ENCODE data around the gene KRT20. TPM values are rescaled to one million over a fixed set of nuclear protein-coding genes. Genes with fewer than 3 reads are reported as not detected.

Gene KRT20
- total and polyA plus RNA-seq, 2 experiments from 2014 or later, result not detected

GRCh38 chr17:40871316-40871715, 13.7 kb downstream of the KRT20 start:
- no peak overlapping the region for H3K4me3 ChIP-seq
- no peaks in the 10 kb centered on the region for H3K9me3 ChIP-seq (ENCODE audit: low read depth)
- DNase-seq (ENCODE audit: low read depth in 1 of 2, low spot score in 1 of 2), result no peak

GRCh38 chr17:40870136-40870535, 14.9 kb downstream of the KRT20 start:
- no peaks in the 10 kb centered on the region for H3K27me3 ChIP-seq
- H3K4me1 ChIP-seq (ENCODE audit: low read depth), result no peaks in the 10 kb centered on the region
- no peaks in the 10 kb centered on the region for H3K36me3 ChIP-seq
- H3K27ac ChIP-seq, result no peak overlapping the region
- H3K4me3 ChIP-seq, result no peak overlapping the region
- no peaks in the 10 kb centered on the region for H3K9me3 ChIP-seq (ENCODE audit: low read depth)
- TF ChIP-seq, protein P1, sequence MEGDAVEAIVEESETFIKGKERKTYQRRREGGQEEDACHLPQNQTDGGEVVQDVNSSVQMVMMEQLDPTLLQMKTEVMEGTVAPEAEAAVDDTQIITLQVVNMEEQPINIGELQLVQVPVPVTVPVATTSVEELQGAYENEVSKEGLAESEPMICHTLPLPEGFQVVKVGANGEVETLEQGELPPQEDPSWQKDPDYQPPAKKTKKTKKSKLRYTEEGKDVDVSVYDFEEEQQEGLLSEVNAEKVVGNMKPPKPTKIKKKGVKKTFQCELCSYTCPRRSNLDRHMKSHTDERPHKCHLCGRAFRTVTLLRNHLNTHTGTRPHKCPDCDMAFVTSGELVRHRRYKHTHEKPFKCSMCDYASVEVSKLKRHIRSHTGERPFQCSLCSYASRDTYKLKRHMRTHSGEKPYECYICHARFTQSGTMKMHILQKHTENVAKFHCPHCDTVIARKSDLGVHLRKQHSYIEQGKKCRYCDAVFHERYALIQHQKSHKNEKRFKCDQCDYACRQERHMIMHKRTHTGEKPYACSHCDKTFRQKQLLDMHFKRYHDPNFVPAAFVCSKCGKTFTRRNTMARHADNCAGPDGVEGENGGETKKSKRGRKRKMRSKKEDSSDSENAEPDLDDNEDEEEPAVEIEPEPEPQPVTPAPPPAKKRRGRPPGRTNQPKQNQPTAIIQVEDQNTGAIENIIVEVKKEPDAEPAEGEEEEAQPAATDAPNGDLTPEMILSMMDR (IDR thresholded peaks at IDR 0.05; ENCODE audit: low read depth, low read length), result no peak
- peak in 1 of 2 donors; percentile 7 for DNase-seq (ENCODE audit: low read depth in 1 of 2, low spot score in 1 of 2)

More at GRCh38 chr17:40871316-40871715, 13.7 kb downstream of the KRT20 start:
- H3K27me3 ChIP-seq, result no peaks in the 10 kb centered on the region
- H3K4me1 ChIP-seq (ENCODE audit: low read depth), result no peaks in the 10 kb centered on the region
- TF ChIP-seq, protein P1 (IDR thresholded peaks at IDR 0.05; ENCODE audit: low read depth, low read length), result no peak
- H3K27ac ChIP-seq, result no peak overlapping the region
- H3K36me3 ChIP-seq, result no peaks in the 10 kb centered on the region

- DNase-seq (ENCODE audit: low read depth in 1 of 2, low spot score in 1 of 2), result no peak
- H3K36me3 ChIP-seq, result no peaks in the 10 kb centered on the region
- no peaks in the 10 kb centered on the region for H3K9me3 ChIP-seq (ENCODE audit: low read depth)
- H3K4me3 ChIP-seq, result no peak within 1 kb of the TSS
- TF ChIP-seq, protein P1 (IDR thresholded peaks at IDR 0.05; ENCODE audit: low read depth, low read length), result no peak
- H3K4me1 ChIP-seq (ENCODE audit: low read depth), result no peaks in the 10 kb centered on the region
- H3K27ac ChIP-seq, result no peak within 1 kb of the TSS
- peaks cover 5% of the 10 kb centered on the region for H3K27me3 ChIP-seq
Measured at GRCh38 chr17:40866838-40867237, 18.2 kb downstream of the KRT20 start, which contains the start of gene KRT12. Gene KRT12 (minus strand): TSS chr17:40867223. CDS start chr17:40867186, 37 bp downstream.

DNA sequence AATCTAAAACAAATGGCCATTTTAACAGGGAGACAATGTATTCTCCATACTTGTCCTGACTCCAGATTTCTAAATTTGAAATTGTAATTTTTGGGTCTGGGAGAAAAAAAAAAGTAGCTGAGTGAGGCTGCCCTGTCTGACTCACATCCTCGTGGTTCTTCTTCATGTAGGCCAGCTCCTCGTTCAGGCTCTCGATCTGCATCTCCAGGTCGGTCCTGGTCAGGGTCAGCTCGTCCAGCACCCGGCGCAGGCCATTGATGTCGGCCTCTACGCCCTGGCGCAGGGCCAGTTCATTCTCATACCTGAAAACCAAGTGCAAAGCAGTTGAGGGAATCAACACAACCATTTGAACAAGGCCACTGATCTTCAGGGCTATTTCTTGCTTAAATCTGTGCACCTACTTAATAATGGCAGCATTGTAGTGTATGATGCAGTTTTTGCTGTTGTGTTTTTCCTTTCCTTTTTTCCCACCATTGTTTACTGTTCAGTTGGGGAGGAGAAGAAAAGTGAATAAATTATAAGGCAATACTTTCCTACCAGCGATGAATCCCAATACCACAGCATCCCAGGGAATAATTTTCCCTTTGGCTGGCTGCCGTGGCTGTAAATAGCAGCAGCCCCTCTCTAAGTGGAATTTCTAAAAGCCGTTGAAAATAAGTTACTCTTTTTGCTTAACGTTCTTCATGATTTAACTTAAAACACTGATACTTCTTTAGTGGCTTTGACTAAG, 20.2 kb downstream of the KRT20 start:
- peaks cover 5% of the 10 kb centered on the region for H3K27me3 ChIP-seq
- no peak overlapping the region for H3K27ac ChIP-seq
- H3K9me3 ChIP-seq (ENCODE audit: low read depth), result no peaks in the 10 kb centered on the region
- no peaks in the 10 kb centered on the region for H3K36me3 ChIP-seq
- H3K4me1 ChIP-seq (ENCODE audit: low read depth), result no peaks in the 10 kb centered on the region
- TF ChIP-seq, protein P1 (IDR thresholded peaks at IDR 0.05; ENCODE audit: low read depth, low read length), result no peak
- no peak overlapping the region for H3K4me3 ChIP-seq
- DNase-seq (ENCODE audit: low read depth in 1 of 2, low spot score in 1 of 2), result no peak

- no peaks in the 10 kb centered on the region for H3K9me3 ChIP-seq (ENCODE audit: low read depth)
- no peak overlapping the region for H3K4me3 ChIP-seq
- H3K4me1 ChIP-seq (ENCODE audit: low read depth), result no peaks in the 10 kb centered on the region
- no peaks in the 10 kb centered on the region for H3K36me3 ChIP-seq
- TF ChIP-seq, protein P1 (IDR thresholded peaks at IDR 0.05; ENCODE audit: low read depth, low read length), result peak; percentile 58
- H3K27me3 ChIP-seq, result peaks cover 5% of the 10 kb centered on the region
- no peak overlapping the region for H3K27ac ChIP-seq
- DNase-seq (ENCODE audit: low read depth in 1 of 2, low spot score in 1 of 2), result peak; percentile 20 to 24
Measured at GRCh38 chr17:40862985-40863733, 21.9 kb downstream of the KRT20 start.
